ENCODE measurements around the gene AAMDC.
"Not testable (repeated sequence)": the region's sequence is repeated elsewhere in the genome, so short reads cannot be mapped to it uniquely, and the experiment has no call there.

- not testable (repeated sequence) for TF ChIP-seq SUZ12 (IDR thresholded peaks at IDR 0.05); LEF1 (IDR thresholded peaks at IDR 0.05; ENCODE audit: borderline replicate concordance); FOXA1 (IDR thresholded peaks at IDR 0.05); HDGF (IDR thresholded peaks at IDR 0.05; ENCODE audit: borderline replicate concordance); BHLHE40 (IDR thresholded peaks at IDR 0.05; ENCODE audit: borderline replicate concordance)
Measured at GRCh38 chr11:77891256-77891655, 70.3 kb downstream of the AAMDC start.

Measured in HEK293T (cell line).